Stimulated activated memory B cell treated with anti-CD40 and anti-IgM and Interleukin-4, amounts not matched to agents 10 μg/mL and 1 μg/mL and 100 μg/mL, for 72 hours (primary cell): ENCODE results near the gene FAM216B.
"Not testable (repeated sequence)": the region's sequence is repeated elsewhere in the genome, so short reads cannot be mapped to it uniquely, and the experiment has no call there.

Source experiments
- ATAC-seq: fragments of 150-1000 bp; cut with Tn5 transposase; 2 replicates; pipeline ENCODE4 v1.10.0; 2021
- H3K27ac Mint-ChIP-seq: one replicate; pipeline ENCODE4 v1.8.0; 2022; ENCODE audit warnings: mild to moderate bottlenecking, mixed read lengths
- H3K27me3 Mint-ChIP-seq: one replicate; pipeline ENCODE4 v1.8.0; 2022; ENCODE audit warnings: mixed read lengths
- H3K36me3 Mint-ChIP-seq: one replicate; pipeline ENCODE4 v1.8.0; 2022; ENCODE audit warnings: mixed read lengths
- H3K4me1 Mint-ChIP-seq: one replicate; pipeline ENCODE4 v1.8.0; 2022; ENCODE audit warnings: mixed read lengths
- H3K4me3 Mint-ChIP-seq: one replicate; pipeline ENCODE4 v1.8.0; 2022; ENCODE audit warnings: mild to moderate bottlenecking, moderate library complexity, mixed read lengths
- H3K9me3 Mint-ChIP-seq: one replicate; pipeline ENCODE4 v1.8.0; 2022; ENCODE audit warnings: mixed read lengths

The FAM216B gene

DNA sequence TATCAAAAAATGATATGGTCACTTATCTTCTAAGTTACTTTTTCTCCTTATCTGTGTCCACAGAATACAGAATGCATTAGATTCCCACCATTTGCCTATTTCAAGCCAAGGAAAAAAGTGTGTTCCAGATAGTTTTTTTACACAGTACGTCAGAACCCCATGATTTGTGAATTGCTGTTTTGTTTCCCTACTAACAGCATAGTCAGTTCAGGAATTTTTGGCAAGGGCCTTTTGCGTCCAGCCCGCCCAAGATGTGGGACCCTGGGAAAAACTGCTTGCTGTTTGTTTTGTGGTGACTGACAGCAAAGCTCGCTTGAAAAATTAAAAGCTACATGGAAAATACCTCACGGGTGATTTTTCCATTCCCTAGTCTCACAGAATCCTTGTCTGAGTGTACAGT is 20.4 kb upstream of the FAM216B start:
- Mint-ChIP-seq H3K4me3 (no peak overlapping the region), H3K9me3 (peaks cover 8% of the 10 kb centered on the region), H3K36me3 (no peaks in the 10 kb centered on the region), H3K27ac (no peak overlapping the region), H3K4me1 (no peaks in the 10 kb centered on the region), H3K27me3 (peaks cover 14% of the 10 kb centered on the region)
- ATAC-seq, result no peak

DNA sequence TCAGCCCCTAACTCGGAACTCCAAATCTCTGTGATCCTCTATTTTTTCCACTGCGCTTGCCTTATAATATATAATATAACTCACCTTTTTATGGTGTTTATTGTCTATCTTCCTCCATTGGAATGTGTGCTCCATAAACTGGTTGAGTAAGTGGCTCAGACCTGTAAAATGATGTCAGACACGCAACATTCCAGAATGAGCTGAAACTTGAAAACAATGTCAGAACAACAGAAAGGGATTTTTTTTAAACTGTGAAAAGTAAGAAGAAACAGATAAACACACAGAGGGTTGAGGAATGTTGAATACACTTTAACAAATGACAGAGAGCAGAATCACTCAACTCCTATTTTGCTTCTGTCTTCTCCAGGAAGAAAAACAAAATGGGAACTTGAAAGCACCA is 19.1 kb upstream of the FAM216B start:
- no peak overlapping the region for H3K27ac Mint-ChIP-seq
- no peak for ATAC-seq
- no peaks in the 10 kb centered on the region for H3K36me3 Mint-ChIP-seq
- H3K4me1 Mint-ChIP-seq, result no peaks in the 10 kb centered on the region
- no peak overlapping the region for H3K4me3 Mint-ChIP-seq
- H3K27me3 Mint-ChIP-seq, result peaks cover 14% of the 10 kb centered on the region
- H3K9me3 Mint-ChIP-seq, result peaks cover 6% of the 10 kb centered on the region

DNA sequence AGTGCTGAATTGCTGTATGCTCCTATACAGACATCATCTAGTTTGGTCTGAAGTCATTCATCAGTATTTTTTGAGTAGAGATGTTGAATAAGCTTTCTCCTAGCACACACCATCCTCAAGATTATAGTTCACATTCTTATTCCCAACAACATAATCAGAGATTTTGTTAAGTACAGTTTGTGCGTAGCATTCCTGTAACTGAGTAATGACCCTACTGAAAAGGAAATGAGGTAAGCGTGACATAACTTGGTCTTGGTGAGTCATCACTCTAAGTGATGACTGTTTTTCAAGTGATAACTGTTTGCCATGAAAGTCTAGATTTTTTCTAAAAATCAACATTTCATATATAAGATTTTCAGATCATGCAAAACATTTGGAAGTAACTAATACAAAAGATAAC is 18.5 kb upstream of the FAM216B start:
- no peak overlapping the region for H3K27ac Mint-ChIP-seq

GRCh38 chr13:42766016-42766415 is 15.4 kb upstream of the FAM216B start:
- Mint-ChIP-seq H3K4me3 (no peak overlapping the region), H3K27ac (no peak overlapping the region), H3K36me3 (no peaks in the 10 kb centered on the region), H3K27me3 (peaks cover 14% of the 10 kb centered on the region), H3K4me1 (no peaks in the 10 kb centered on the region), H3K9me3 (no peaks in the 10 kb centered on the region)
- ATAC-seq, result no peak

More for the DNA sequence above, 18.5 kb upstream of the FAM216B start:
- H3K9me3 Mint-ChIP-seq, result no peaks in the 10 kb centered on the region
- H3K36me3 Mint-ChIP-seq, result no peaks in the 10 kb centered on the region
- no peak overlapping the region for H3K4me3 Mint-ChIP-seq
- no peaks in the 10 kb centered on the region for H3K4me1 Mint-ChIP-seq
- no peak for ATAC-seq
- peaks cover 14% of the 10 kb centered on the region for H3K27me3 Mint-ChIP-seq

DNA sequence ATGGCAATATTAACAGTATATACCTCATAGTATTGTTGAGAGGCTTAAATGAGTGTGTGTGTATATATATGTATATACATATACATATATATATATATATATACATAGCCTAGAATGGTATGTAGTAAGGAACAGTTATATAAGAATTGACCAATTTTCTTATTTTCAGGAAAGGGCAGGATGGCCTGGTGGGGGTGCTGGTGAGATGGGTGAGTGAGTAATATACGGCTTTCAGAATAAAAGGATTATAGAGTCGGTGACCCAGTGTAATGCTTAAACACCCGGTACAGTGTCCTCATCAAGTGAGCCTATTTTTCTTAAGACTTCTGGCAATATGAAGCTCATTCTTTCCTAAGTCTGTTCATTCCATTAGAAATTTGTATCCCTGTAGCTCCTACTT is 11.7 kb upstream of the FAM216B start:
- Mint-ChIP-seq H3K9me3 (peaks cover 3% of the 10 kb centered on the region), H3K4me3 (no peak overlapping the region), H3K27me3 (no peaks in the 10 kb centered on the region), H3K27ac (no peak overlapping the region), H3K4me1 (no peaks in the 10 kb centered on the region), H3K36me3 (no peaks in the 10 kb centered on the region)
- no peak for ATAC-seq

- not testable (repeated sequence) for ATAC-seq, H3K4me3 Mint-ChIP-seq
Observed at GRCh38 chr13:42776558-42776957, 4.8 kb upstream of the FAM216B start.

DNA sequence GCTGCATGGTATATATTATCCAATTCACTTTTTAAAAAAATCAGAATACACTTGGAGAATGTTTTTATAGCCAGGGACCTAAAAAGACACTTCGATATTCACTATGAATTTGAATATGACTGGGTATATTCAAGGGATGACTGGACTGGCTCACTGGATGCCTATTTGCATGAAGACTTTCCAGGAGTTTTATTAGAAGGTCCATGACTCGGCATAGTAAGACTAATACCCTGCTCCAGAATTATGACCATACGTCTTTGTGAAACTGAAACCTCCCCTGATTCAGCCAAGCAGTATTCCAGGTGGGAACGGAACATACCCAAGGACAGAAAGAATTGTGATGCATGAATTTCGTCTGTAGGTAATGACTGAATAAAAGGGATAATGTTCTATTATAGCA is 3.9 kb upstream of the FAM216B start:
- Mint-ChIP-seq H3K27ac (no peak overlapping the region), H3K4me1 (no peaks in the 10 kb centered on the region), H3K4me3 (no peak overlapping the region), H3K9me3 (peaks cover 2% of the 10 kb centered on the region), H3K27me3 (peaks cover 39% of the 10 kb centered on the region), H3K36me3 (no peaks in the 10 kb centered on the region)
- no peak for ATAC-seq

More at GRCh38 chr13:42776558-42776957, 4.8 kb upstream of the FAM216B start:
- not testable (repeated sequence) for H3K9me3 Mint-ChIP-seq, H3K4me1 Mint-ChIP-seq, H3K27ac Mint-ChIP-seq, H3K36me3 Mint-ChIP-seq
- H3K27me3 Mint-ChIP-seq, result peaks cover 29% of the 10 kb centered on the region

- H3K4me1 Mint-ChIP-seq, result no peaks in the 10 kb centered on the region
- H3K36me3 Mint-ChIP-seq, result no peaks in the 10 kb centered on the region
- no peak for ATAC-seq
- peaks cover 39% of the 10 kb centered on the region for H3K27me3 Mint-ChIP-seq
- no peak overlapping the region for H3K4me3 Mint-ChIP-seq
- no peaks in the 10 kb centered on the region for H3K9me3 Mint-ChIP-seq
- no peak overlapping the region for H3K27ac Mint-ChIP-seq
Observed at GRCh38 chr13:42780044-42780443, 1.3 kb upstream of the FAM216B start.

DNA sequence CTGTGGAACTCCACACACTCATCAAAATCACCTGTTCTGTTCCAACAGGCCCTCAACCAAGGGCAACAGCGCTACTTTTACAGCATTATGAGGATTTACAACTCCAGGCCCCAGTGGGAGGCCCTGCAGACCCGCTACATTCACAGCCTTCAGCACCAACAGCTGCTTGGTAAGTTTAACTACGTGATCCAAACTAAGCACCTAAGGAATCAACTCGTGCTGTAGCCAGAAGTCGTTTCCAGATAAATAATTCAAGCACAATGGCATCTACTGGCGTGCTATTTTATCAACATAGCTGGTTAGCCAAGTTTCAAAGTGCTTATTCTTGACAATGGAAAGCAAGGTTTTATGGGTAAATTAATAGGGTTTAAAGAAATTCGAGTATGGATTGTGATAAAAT is 5.3 kb downstream of the FAM216B start:
- no peak overlapping the region for H3K4me3 Mint-ChIP-seq
- ATAC-seq, result no peak
- H3K27ac Mint-ChIP-seq, result no peak overlapping the region
- H3K4me1 Mint-ChIP-seq, result no peaks in the 10 kb centered on the region
- H3K27me3 Mint-ChIP-seq, result peaks cover 8% of the 10 kb centered on the region
- no peaks in the 10 kb centered on the region for H3K36me3 Mint-ChIP-seq
- H3K9me3 Mint-ChIP-seq, result peaks cover 3% of the 10 kb centered on the region

- Mint-ChIP-seq H3K27me3 (no peaks in the 10 kb centered on the region), H3K4me1 (no peaks in the 10 kb centered on the region), H3K36me3 (no peaks in the 10 kb centered on the region), H3K9me3 (peaks cover 3% of the 10 kb centered on the region), H3K27ac (no peak overlapping the region), H3K4me3 (no peak overlapping the region)
- ATAC-seq, result no peak
Observed at GRCh38 chr13:42788601-42789000, 7.2 kb downstream of the FAM216B start.

GRCh38 chr13:42792154-42792553 is 10.8 kb downstream of the FAM216B start:
- H3K4me3 Mint-ChIP-seq, result no peak overlapping the region

GRCh38 chr13:42794577-42795275 is 13.3 kb downstream of the FAM216B start:
- Mint-ChIP-seq H3K36me3 (no peaks in the 10 kb centered on the region), H3K9me3 (no peaks in the 10 kb centered on the region), H3K4me3 (no peak overlapping the region), H3K27ac (no peak overlapping the region), H3K27me3 (peaks cover 15% of the 10 kb centered on the region), H3K4me1 (no peaks in the 10 kb centered on the region)
- no peak for ATAC-seq

More at GRCh38 chr13:42792154-42792553, 10.8 kb downstream of the FAM216B start:
- peaks cover 14% of the 10 kb centered on the region for H3K27me3 Mint-ChIP-seq
- H3K27ac Mint-ChIP-seq, result no peak overlapping the region
- no peaks in the 10 kb centered on the region for H3K4me1 Mint-ChIP-seq
- peaks cover 3% of the 10 kb centered on the region for H3K9me3 Mint-ChIP-seq
- no peak for ATAC-seq
- H3K36me3 Mint-ChIP-seq, result no peaks in the 10 kb centered on the region

- H3K27ac Mint-ChIP-seq, result no peak overlapping the region
- peaks cover 15% of the 10 kb centered on the region for H3K27me3 Mint-ChIP-seq
- no peaks in the 10 kb centered on the region for H3K4me1 Mint-ChIP-seq
- no peak overlapping the region for H3K4me3 Mint-ChIP-seq
- no peaks in the 10 kb centered on the region for H3K9me3 Mint-ChIP-seq
- ATAC-seq, result no peak
- no peaks in the 10 kb centered on the region for H3K36me3 Mint-ChIP-seq
Observed at GRCh38 chr13:42795666-42796065, 14.3 kb downstream of the FAM216B start.

GRCh38 chr13:42796747-42797356 is 15.5 kb downstream of the FAM216B start:
- Mint-ChIP-seq H3K36me3 (no peaks in the 10 kb centered on the region), H3K27ac (no peak overlapping the region), H3K9me3 (no peaks in the 10 kb centered on the region), H3K27me3 (peaks cover 15% of the 10 kb centered on the region), H3K4me3 (no peak overlapping the region), H3K4me1 (no peaks in the 10 kb centered on the region)
- ATAC-seq, result no peak

- Mint-ChIP-seq H3K27me3 (peaks cover 15% of the 10 kb centered on the region), H3K9me3 (no peaks in the 10 kb centered on the region), H3K4me3 (no peak overlapping the region), H3K36me3 (no peaks in the 10 kb centered on the region), H3K27ac (no peak overlapping the region), H3K4me1 (no peaks in the 10 kb centered on the region)
- ATAC-seq, result no peak
Observed at GRCh38 chr13:42798118-42798517, 16.7 kb downstream of the FAM216B start.

- Mint-ChIP-seq H3K27ac (no peak overlapping the region), H3K4me3 (no peak overlapping the region), H3K4me1 (no peaks in the 10 kb centered on the region), H3K27me3 (peaks cover 15% of the 10 kb centered on the region), H3K36me3 (no peaks in the 10 kb centered on the region), H3K9me3 (no peaks in the 10 kb centered on the region)
- no peak for ATAC-seq
Observed at GRCh38 chr13:42800109-42800643, 18.8 kb downstream of the FAM216B start.
